Activated T-helper 1 cell treated with Interleukin-2 at 50 U/mL for 16 hours (primary cell): ENCODE measurements around the gene RABGAP1.

Experiments used
- DNase-seq: peaks from one replicate; pipeline ENCODE4 v3.0.0-alpha.2; 2020; ENCODE audit warnings: low read depth

Gene RABGAP1

DNA sequence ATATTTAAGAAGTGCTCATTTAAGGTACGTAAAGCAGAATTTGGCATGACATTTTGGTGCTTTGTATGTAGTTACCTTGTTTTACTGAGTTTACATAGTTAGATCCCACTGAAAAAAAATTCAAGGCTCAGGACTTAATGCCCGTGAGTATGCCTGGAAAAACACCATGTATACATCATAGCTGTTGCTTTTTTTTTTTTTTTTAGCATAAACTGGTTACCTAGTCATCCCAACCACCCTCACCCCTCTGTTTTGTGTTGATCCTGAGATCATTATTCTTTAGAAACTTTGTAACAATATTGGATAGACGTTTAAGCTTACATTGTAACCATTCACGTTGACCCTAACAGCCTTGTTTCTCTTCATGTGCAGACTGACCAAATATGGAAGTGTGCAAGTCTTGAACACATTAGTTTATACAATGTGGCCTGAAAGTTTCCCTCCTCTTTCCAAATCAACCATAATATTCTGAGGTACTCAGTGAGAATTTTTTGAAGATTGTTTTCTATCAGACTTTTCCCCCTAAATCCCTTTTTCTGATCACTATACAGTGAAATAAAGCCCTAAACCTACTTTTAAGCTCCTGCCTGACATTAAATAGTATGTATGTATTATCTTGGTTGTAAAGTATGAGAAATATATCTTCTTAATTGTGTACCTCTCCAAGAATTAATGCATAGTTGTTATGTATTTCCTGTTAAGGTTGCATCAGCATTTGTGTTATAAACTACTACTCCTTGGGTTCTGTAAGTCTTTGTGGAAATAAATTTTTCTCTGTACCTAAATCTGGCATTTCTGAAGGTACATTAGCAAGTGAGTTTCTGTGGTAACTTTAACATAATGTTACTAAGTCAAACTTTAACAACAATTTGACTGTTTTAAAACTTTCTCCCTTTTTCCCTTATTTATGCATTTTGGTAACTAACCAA is 4.4 kb downstream of the RABGAP1 start:
- no peak for DNase-seq

GRCh38 chr9:122946461-122947005 is 5.7 kb downstream of the RABGAP1 start:
- DNase-seq: no peak

DNA sequence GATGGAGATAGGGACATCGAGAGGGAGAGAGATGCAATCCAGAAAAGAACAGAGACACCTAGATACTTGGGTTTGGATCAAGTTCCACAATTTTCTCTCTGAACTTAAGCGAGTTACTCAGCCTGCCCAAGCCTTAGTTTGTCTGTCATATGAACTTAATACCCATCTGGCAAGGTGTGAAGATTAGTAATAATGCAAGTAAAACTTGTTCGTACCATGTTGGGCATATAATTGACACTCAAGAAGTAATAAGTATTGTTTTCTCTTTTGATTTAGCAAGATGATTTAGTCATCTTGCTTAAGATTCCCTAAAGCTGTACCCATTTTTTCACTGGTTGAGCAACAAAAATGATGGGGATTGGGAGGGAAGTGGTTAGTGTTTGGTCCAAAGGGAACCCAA is 7.5 kb downstream of the RABGAP1 start:
- no peak for DNase-seq

DNA sequence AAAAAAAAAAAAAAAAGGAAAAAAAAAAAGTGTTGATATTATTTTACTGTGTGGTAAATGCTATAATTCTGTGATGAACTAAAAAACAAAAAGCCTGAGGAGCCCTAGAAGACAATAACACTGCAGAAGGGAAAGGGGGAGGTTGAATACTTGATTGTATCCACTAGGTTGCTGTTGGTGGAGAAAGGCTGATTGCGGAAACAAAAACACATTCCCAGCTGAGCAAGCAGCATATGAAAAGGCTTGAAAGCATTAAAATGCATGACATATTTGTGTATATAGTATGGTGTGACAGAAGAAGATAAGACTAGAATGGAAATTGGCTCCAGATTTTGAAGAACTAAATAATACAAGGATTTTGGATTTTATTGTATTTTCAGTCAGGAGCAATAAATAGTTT is 8.9 kb downstream of the RABGAP1 start:
- DNase-seq: no peak

DNA sequence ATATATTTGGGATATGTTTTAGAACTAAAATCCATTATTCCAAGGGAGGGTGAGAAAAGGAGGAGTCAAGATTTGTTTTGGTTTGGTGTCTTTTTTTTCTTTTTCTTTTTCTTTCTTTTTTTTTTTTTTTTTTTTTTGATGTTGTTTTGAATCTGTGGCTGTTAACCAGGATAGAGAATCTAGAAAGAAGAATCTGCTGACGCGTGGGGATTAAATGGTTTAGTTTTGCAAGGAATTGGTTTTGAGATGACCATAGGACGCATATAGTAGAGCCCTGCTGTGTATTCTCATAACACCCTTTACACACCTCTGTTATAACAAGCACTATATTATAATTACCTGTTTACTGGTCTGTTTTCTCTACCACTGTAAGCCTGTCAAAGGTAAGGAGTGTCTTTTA is 9.4 kb downstream of the RABGAP1 start:
- no peak for DNase-seq

DNA sequence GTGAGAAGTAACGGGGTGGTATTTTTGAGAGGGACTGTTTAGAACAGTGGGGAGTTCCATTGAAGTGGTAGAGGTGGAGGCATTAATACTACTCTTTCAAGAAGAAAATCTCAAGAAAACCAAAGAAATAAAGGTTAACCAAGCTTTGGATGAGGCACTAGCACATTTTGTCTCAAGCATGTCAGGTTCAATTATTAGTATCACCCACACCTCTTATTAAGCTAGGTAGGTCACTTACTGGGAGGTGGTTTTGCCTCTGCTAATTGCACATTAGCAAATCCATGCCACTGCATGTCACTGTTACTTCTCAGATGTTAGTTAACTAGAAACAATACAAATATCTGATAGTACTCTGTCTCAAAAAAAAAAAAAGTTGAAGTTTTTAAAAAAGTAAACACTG is 10.2 kb downstream of the RABGAP1 start:
- DNase-seq: no peak

DNA sequence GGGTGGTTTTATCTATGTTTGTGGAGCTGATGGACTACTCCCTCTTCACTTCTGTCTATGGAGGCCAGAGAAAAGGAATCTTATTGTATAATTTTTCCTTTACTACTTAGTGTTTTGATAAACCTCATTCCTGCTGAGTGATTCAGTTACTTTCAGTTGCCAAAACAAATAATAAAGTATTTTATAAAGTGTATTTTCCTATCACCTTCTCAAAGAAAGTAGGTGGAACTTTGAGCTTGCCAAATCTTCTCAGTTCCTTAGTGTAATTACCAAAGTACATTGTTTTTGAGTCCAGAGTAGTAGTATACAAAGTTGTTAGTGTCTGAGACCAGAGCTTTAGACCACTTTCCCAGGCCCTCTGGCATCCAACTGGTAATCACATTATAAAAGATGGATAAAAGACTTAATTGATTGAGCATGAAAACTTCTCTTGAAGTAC is 13.5 kb downstream of the RABGAP1 start:
- no peak for DNase-seq

GRCh38 chr9:122955961-122956360 is 15.1 kb downstream of the RABGAP1 start:
- no peak for DNase-seq

- no peak for DNase-seq
Measured at GRCh38 chr9:122961139-122961538, 20.3 kb downstream of the RABGAP1 start.

GRCh38 chr9:122975196-122975595 is 34.4 kb downstream of the RABGAP1 start:
- no peak for DNase-seq

GRCh38 chr9:122978601-122979000 is 37.8 kb downstream of the RABGAP1 start:
- no peak for DNase-seq

DNA sequence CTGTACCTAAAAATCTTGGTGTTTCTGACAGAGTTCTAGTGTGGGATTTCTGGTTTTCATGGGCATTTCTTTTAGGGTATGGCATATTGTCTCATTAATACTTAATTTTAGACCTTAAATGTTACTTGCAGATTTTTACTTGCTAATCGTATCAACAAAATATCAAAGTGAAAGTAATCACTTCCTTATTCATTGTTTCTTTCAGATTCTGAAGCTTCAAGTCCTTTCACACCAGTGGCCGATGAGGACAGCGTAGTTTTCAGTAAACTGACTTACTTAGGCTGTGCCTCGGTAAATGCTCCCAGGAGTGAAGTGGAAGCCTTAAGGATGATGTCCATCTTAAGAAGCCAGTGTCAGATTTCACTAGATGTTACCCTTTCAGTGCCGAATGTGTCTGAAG is 45.2 kb downstream of the RABGAP1 start:
- no peak for DNase-seq

DNA sequence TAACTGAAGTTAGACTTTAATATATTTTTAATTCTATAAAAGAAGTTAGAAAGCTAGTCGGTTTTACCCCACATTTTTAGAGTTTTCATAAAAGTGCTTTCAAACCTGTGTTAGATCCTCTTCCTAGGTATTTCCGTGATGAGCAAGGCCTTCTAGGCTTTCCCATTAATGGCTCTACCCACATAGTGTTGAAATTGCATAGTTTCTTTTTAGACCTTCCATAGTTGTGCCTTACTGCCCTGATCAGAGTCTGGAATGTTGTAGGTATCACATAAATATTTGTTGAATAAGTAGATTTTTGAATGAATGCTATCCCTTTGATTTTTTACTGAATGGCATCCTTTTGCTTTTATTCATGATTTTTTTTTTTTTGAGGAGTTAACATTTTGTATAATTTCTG is 47.3 kb downstream of the RABGAP1 start:
- DNase-seq: no peak

DNA sequence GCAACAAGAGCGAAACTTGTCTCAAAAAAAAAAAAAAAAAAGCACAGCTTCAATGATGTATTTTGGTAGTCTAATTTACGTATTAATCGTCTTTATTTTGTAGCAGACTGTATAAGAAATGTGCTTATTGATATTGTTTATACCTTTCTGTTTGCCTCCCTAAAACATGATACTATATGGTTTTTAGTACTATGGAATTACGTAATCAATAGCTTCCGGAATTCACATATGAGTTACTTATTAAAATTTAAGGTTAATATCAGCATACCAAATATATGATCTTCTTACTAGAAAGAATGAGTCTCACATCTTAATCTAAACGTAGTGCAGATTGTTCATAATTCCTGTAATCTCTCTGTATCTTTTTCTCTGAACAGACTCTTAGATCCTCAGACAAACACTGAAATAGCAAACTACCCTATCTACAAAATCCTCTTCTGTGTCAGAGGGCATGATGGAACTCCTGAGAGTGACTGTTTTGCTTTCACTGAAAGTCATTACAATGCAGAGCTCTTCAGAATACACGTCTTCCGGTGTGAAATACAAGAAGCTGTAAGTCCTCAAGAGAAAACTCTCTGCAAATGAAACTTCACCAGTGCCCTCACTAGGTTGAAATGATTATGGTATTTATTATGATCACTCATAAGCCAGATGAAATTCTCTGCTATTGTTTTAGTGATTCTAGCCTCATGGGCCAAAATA is 48.3 kb downstream of the RABGAP1 start:
- DNase-seq: no peak

GRCh38 chr9:122991370-122991830 is 50.6 kb downstream of the RABGAP1 start:
- no peak for DNase-seq

DNA sequence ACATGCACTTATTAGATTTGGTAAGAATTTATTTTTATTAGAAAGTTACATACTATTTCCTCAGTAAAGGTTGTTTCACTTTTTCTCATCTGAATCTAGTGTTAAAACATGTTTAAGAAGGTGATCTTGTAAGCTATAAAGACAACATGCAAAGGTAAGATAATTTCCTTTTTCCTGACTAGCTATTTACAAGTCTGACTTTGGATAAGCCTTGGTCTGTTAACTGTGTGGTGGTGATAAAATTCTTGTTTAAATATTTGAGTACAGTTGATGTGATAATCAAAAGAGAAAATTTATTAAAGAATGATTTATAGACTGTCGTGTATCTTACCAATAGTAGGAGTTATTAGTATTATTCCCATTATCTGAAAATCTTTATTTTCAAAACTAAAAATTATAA is 55.8 kb downstream of the RABGAP1 start:
- no peak for DNase-seq

GRCh38 chr9:122998448-122998847 is 57.6 kb downstream of the RABGAP1 start:
- no peak for DNase-seq

- no peak for DNase-seq
Measured at GRCh38 chr9:123000371-123001068, 59.7 kb downstream of the RABGAP1 start.

DNA sequence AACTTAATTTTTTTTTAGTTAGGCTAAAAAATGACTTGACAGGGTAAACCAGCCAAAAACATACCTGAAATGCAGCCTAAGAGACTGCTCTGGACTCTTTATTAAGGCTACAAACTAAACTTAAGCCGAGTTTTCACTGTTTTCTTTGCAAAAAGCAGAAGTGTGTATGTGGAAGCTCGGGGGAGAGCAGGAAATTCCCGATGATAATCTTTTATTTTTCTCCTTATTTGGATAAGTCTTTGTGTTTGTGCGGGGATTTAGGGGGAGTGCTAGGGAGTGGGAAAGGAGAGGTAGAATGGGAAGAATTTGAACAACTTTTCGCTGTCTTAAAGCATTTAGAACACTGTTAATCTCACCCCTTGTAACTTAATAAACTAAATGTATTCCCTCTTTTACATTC is 61.9 kb downstream of the RABGAP1 start:
- no peak for DNase-seq

DNA sequence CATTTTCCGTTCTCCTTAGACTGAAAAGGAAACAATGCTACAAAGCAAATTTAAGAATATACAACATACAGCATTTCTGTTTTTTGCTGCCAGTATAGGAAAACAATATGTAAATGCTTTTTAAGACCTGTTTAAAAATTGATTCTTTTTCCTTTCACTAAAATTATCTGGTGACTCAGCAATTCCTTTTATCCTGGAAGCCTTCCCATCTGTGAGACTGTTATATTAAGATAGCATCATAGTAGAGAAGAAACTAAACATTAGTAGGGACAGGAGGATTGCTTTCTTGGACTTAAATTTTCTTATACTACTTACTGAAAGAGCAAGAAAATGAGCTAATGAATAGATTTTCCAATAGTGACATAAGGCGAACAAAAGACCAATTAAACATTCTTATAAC is 62.6 kb downstream of the RABGAP1 start:
- no peak for DNase-seq

GRCh38 chr9:123005964-123006363 is 65.1 kb downstream of the RABGAP1 start:
- DNase-seq: no peak

- no peak for DNase-seq
Measured at GRCh38 chr9:123007269-123007668, 66.4 kb downstream of the RABGAP1 start.
